Measurements from ENCODE around the gene TACR3. TPM values are rescaled to one million over a fixed set of nuclear protein-coding genes. Genes with fewer than 3 reads are reported as not detected.

The TACR3 gene
- total RNA-seq, 2 donors from 2014 or later: not detected

DNA sequence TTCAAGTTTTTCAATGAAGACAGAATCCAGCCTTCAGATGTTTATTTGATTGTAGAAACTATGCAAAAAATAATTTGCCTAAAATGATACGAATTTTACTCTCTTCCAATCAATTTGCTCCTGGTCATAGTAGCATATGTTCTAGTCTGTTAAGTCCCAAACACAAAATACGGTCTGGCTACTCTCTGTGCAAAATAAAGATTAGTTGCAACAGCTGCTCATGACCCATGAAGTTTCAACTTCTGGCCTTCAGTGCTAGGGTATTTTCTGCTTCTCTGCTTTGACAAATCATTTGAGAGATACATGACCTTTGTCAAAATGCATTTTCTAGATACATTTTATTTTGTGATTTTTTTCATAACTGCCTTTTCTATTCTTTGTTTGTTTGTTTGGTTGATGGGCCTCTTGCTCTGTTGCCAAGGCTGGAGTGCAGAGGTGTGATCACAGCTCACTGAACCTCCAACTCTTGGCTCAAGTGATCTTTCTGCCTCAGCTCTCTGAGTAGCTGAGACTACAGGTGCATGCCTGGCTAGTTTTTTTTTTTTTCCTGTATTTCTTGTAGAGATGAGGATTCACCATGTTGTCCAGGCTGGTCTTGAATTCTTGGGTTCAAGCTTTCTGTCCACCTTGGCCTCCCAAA lies 55.2 kb downstream of the TACR3 start:
- no peaks in the 10 kb centered on the region for H3K9me3 ChIP-seq
- TF ChIP-seq CTCF (IDR thresholded peaks at IDR 0.05): no peak

GRCh38 chr4:103648541-103648940 lies 71.2 kb downstream of the TACR3 start:
- H3K27me3 ChIP-seq: no peaks in the 10 kb centered on the region
- no peaks in the 10 kb centered on the region for H3K36me3 ChIP-seq
- no peaks in the 10 kb centered on the region for H3K9me3 ChIP-seq
- no peaks in the 10 kb centered on the region for H3K4me1 ChIP-seq
- H3K27ac ChIP-seq: no peak overlapping the region
- no peak for TF ChIP-seq CTCF (IDR thresholded peaks at IDR 0.05)
- no peak overlapping the region for H3K4me3 ChIP-seq
- no peak for DNase-seq (ENCODE audit: low spot score)

More for the DNA sequence above, 55.2 kb downstream of the TACR3 start:
- no peaks in the 10 kb centered on the region for H3K36me3 ChIP-seq
- no peaks in the 10 kb centered on the region for H3K4me1 ChIP-seq
- no peaks in the 10 kb centered on the region for H3K27me3 ChIP-seq
- H3K4me3 ChIP-seq: no peak overlapping the region
- no peak for DNase-seq (ENCODE audit: low spot score)
- H3K27ac ChIP-seq: no peak overlapping the region

- no peak overlapping the region for H3K4me3 ChIP-seq
- H3K27ac ChIP-seq: no peak overlapping the region
- H3K36me3 ChIP-seq: no peaks in the 10 kb centered on the region
- H3K27me3 ChIP-seq: no peaks in the 10 kb centered on the region
- TF ChIP-seq CTCF (IDR thresholded peaks at IDR 0.05): no peak
- H3K4me1 ChIP-seq: no peaks in the 10 kb centered on the region
- H3K9me3 ChIP-seq: peaks cover 6 to 8% of the 10 kb centered on the region in 2 donors
- DNase-seq (ENCODE audit: low spot score): no peak
Measured at GRCh38 chr4:103645991-103646390, 73.8 kb downstream of the TACR3 start.

DNA sequence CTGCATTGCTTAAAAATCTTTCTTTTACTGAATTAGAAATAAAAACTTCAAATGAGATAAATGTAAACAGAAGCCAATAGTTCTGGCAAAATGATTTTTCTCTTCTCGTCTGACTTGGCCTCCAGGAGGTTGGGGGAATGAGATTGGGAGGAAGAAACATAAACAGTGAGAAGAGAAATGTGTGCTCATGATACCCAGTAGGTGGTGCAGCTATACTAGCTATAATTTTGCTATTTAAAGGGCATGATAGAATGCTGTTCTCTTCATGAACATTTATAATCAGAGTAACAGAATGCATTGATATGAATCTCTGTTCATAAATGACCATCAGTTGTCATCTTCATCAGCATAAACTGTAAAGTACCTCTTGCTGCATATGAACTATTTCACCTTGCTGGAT lies 85.5 kb downstream of the TACR3 start:
- Histone ChIP-seq H3K36me3 (no peaks in the 10 kb centered on the region), H3K27me3 (no peaks in the 10 kb centered on the region), H3K4me3 (no peak overlapping the region), H3K9me3 (no peaks in the 10 kb centered on the region), H3K27ac (no peak overlapping the region), H3K4me1 (no peaks in the 10 kb centered on the region)
- no peak for TF ChIP-seq CTCF (IDR thresholded peaks at IDR 0.05)
- no peak for DNase-seq (ENCODE audit: low spot score)

DNA sequence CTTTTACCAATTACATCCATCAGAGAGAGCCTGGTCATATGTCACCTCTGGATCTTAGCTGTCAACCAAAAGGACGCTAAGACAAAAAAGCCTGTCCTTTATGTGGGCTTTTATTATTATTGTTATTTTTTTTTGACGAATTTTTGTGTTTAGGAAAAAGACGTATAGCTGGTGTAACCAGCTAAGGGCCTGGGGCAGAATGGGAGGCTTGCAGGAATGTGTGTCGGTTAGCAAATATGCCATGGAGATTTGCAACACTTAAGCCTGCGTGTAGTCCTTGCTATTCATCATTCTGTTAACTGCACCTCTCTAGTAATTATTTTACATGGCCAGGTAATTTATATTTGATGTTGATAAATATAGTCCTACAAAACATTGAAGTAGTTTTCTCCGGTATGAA lies 93.5 kb downstream of the TACR3 start:
- TF ChIP-seq CTCF (IDR thresholded peaks at IDR 0.05): no peak
- Histone ChIP-seq H3K27me3 (no peaks in the 10 kb centered on the region), H3K36me3 (no peaks in the 10 kb centered on the region), H3K4me1 (no peaks in the 10 kb centered on the region), H3K9me3 (no peaks in the 10 kb centered on the region), H3K4me3 (no peak overlapping the region), H3K27ac (no peak overlapping the region)
- no peak for DNase-seq (ENCODE audit: low spot score)

- TF ChIP-seq CTCF (IDR thresholded peaks at IDR 0.05): no peak
- DNase-seq (ENCODE audit: low spot score): no peak
- H3K9me3 ChIP-seq: no peaks in the 10 kb centered on the region
- H3K4me1 ChIP-seq: no peaks in the 10 kb centered on the region
- H3K27me3 ChIP-seq: no peaks in the 10 kb centered on the region
- H3K27ac ChIP-seq: no peak overlapping the region
- H3K4me3 ChIP-seq: no peak overlapping the region
- H3K36me3 ChIP-seq: no peaks in the 10 kb centered on the region
Measured at GRCh38 chr4:103591841-103592240, 127.9 kb downstream of the TACR3 start.

Data from right atrium auricular region (tissue), 2 donors.